Stimulated activated CD8-positive, alpha-beta memory T cell treated with anti-CD3 and anti-CD28 coated beads, Interleukin-4, amount 100 ng/mL, for 1 hour (primary cell): Measurements from ENCODE around the gene DLGAP3.
"Not testable (repeated sequence)": the region's sequence is repeated elsewhere in the genome, so short reads cannot be mapped to it uniquely, and the experiment has no call there.

Source experiments
- DNase-seq, 2 donors: peaks; one replicate each; pipeline ENCODE4 v3.0.0-alpha.2; 2020; ENCODE audit warnings: low read depth in 2 of 2, low spot score in 1 of 2

The DLGAP3 gene, protein sequence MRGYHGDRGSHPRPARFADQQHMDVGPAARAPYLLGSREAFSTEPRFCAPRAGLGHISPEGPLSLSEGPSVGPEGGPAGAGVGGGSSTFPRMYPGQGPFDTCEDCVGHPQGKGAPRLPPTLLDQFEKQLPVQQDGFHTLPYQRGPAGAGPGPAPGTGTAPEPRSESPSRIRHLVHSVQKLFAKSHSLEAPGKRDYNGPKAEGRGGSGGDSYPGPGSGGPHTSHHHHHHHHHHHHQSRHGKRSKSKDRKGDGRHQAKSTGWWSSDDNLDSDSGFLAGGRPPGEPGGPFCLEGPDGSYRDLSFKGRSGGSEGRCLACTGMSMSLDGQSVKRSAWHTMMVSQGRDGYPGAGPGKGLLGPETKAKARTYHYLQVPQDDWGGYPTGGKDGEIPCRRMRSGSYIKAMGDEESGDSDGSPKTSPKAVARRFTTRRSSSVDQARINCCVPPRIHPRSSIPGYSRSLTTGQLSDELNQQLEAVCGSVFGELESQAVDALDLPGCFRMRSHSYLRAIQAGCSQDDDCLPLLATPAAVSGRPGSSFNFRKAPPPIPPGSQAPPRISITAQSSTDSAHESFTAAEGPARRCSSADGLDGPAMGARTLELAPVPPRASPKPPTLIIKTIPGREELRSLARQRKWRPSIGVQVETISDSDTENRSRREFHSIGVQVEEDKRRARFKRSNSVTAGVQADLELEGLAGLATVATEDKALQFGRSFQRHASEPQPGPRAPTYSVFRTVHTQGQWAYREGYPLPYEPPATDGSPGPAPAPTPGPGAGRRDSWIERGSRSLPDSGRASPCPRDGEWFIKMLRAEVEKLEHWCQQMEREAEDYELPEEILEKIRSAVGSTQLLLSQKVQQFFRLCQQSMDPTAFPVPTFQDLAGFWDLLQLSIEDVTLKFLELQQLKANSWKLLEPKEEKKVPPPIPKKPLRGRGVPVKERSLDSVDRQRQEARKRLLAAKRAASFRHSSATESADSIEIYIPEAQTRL

DNA sequence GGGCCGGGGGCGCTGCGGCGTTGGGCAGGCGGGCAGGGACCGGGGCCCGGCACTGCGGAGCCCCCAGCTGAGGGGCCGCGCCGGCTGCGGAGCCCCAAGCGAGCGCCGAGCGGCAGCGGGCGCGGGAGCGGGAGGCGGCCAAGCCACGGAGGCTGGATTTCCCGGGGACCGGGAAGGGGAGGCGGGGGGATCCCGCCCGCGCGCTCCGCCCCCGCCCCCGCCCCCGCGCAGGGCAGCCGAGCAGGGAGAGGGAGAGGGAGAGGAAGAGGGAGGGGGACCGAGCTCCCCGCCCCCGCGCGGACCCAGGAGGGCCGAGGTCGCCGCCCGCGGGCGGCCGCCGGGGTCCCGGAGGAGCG is at the start of gene DLGAP3:
TSS of gene DLGAP3 (minus strand) at position 154 of the 356 bp plus-strand sequence. CDS start 24,267 bp downstream, outside the sequence.
- DNase-seq = no peak

DNA sequence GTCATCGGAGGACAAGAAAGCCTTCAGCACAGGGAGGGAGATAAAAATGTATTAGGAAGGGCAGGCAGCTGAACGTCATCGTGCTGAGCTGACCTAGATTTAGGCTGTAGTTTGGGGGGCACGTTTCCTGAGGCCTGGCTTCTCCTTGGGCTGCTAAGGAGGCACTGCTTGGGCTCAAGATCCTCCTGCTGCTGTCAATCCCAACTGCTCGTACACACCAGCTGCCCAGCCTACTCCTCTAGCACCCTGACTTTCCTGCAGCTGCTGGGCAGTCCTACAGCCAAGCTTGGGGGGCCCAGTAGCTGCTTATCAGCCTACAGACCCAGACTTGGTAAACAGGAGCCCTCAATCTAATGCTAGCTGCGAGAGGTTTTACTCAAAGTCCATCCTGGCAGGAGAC is 49.5 kb upstream of the DLGAP3 start:
- DNase-seq = no peak

DNA sequence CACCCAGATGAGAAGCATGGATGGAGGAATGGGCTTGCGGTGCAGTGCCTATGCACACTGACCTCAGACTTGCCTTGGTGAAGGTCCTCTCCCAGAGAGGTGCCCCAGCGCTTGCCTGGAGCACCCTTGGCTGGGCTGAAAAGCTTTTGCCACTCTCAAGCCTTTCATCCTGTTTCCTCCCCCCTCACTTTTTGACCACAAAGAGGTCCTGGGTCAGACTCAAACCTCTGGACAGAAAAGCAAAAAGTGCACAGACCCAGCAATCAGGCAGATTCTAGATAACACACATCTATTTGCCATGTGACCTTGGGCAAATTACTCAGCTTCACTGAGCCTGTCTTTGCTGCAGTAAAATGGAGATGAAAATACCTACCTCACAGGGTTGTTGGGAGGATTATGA is 48.4 kb upstream of the DLGAP3 start:
- no peak for DNase-seq

DNA sequence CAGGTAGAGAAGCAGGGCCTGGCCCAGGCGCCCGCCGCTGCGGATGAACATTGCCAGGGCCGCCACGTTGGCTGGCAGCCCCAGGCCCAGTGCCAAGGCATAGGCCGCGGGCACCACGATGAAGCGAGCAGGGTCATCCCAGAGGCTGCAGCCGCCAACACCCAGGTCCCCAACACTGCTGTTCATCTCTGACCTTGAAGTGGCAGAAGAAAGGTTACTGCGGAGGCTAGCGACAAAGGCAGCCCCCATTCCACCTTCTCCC is 47.7 kb upstream of the DLGAP3 start:
- DNase-seq = no peak

DNA sequence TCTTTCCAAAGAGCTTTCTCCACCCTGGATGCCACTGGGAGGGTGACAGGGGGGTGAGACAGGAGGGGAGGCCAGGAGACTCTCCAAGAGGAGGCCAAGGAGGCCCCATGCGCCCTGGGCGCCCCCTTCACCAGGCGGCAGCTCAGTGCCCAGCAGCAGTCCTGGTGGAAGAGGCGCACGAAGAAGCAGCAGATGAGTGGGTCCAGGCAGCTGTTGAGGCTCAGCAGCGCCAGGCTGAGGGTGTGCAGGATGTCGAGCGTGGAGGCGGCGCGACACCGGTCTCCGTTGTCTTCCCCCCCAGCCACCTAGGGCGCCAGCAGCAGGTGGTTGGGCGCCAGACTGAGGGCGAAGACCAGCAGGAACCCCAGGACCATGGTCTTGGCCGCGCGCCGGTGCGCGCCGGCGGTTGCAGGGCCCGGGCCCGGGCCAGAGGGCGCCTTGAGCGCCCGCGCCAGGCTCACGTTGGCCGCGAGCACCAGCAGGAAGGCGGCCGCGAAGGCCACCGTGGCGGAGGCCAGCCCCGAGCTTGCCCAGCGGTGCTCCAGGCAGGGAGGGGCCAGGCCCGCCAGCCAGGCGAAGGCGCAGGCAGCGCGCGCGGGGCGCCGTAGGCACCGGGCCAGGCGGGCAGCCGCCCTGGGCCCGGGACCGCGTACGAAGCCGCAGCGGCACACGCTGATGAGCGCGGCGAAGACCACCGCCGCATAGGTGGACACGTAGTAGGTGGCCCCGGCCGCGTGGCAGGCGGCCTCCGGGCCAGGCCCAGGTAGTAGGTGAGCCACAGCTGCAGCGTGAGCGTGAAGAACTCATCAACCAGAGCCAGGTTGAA is 47.1 kb upstream of the DLGAP3 start:
- DNase-seq = no peak

DNA sequence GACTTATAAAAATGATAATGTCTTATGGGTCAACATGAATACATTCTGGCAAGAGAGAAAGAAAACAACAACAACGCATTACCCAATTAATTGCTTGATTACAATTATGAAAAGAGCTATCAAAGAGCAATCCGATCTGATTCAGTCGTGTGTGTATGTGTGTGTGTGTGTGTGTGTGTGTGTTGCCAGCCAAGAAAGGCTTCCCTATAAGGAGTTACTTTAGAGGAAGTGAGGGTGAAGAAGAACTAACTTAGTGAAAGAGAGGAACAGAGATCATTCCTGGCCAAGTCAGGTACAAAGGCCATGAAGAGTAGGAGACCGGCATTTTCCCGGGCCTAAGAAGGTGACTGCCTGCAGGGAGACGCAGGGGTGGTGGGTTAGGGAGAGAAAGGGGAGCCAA is 46.3 kb upstream of the DLGAP3 start:
- no peak for DNase-seq

DNA sequence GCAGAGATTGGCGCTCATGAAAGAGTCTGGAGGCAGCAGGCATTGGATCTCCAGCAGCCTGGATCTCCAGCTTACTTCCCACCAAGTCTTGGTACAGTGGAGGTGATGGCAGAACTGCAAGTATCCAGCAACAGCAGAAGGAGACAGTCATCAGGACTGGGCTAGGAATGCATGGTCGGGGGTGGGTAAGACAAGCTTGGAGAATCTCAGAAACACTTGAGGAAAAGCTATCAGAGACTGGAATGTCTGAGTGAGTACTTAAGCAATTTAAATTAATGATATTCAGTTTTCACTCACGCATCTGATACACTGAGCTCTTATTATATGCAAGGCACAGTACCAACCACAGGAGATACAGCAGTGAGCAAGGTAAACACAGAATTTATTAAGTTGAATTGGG is 45.9 kb upstream of the DLGAP3 start:
- no peak for DNase-seq

DNA sequence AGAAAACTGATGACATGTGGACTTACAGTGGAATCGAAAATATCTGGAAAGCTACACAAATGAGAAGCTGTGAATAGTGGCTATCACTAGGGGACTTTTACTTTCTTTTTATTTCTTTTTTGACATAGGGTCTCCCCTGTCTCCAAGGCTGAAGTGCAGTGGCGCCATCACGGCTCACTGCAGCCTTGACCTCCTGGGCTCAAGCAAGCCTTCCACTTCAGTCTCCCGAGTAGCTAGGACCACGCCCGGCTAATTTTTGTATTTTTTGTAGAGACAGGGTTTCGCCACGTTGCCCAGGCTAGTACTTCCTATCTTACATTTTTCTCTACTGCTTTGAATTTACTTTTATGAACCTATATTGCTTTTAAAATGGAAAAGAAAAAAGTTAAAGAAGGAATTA is 45.2 kb upstream of the DLGAP3 start:
- no peak for DNase-seq

DNA sequence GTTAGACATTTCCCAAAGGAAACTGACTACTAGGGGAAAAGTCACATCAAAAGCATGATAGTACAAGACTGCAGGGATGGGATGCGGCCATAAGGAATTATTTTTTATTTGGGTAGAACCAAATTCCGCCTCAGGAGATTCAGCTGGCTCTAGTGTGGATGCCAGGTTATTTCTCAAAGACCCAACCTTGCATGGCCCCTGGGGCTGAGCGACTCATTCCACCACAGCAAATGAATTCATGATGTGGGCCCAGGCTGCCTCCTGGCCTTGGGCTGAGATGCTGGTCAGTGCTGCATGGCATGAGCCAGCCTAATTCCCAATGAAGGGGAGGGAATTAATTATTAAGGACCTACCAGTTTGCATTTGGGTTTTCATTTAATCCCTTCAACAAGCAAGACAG is 43.9 kb upstream of the DLGAP3 start:
- no peak for DNase-seq

DNA sequence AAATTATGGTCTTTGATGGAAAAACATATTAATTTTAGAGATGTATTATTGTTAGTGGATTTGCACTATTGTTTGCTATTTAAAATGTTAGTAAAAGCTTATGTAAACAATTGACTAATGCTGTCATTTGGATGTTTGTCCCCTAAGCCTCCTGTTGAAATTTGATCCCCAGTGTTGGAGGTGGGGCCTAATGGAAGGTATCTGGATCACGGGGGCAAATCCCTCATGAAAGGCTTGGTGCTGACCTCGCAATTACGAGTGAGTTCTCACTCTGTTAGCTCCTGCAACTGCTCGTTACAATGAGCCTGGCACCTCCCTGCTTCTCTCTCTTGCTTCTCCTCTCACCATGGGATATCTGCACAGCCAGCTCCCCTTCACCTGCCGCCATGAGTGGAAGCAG is 41.4 kb upstream of the DLGAP3 start:
- no peak for DNase-seq

DNA sequence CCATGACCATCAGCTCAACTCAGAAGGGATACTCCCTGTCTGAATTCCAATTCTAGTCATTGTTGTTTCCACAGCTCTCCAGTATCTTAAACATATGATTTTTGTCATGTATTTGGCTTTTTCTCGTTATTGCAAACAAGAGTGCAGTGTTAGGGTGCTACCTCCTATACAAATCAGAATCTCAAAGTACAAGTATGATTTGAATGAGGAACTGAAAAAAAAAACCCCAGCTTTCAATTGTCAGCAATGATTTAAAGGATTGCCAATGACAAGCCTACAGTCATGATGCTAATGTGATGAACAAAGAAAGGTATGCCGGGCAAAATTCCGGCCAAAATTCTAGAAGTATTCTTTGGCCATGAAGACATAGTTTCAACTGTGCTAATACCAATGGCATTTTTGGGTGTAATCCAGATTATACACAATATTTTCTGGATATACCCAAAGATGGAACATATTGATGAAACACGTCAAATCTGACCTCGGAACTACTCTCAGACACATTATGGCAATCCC is 40.8 kb upstream of the DLGAP3 start:
- DNase-seq = no peak

DNA sequence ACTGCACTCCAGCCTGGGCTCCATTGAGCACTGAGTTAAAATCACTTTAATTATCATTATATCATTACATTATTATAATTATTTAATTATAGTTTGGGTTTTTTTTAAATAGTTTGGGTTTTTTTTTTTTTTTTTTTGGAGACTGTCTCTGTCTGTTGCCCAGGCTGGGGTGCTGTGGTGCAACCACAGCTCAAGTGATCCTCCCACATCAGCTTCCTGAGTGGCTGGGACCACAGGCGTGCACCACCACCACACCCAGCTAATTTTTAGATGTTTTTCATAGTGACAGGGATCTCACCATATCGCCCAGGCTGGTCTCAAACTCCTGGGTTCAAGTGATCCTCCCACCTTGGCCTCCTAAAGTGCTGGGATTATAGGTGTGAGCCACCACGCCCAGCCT is 38.8 kb upstream of the DLGAP3 start:
- DNase-seq = not testable (repeated sequence)

DNA sequence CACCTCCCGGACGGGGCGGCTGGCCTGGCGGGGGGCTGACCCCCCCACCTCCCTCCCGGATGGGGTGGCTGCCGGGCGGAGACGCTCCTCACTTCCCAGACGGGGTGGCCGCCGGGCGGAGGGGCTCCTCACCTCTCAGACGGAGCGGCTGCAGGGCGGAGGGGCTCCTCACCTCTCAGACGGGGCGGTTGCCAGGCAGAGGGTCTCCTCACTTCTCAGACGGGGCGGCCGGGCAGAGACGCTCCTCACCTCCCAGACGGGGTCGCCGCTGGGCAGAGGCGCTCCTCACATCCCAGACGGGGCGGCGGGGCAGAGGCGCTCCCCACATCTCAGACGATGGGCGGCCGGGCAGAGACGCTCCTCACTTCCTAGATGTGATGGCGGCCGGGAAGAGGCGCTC is 38.2 kb upstream of the DLGAP3 start:
- not testable (repeated sequence) for DNase-seq

DNA sequence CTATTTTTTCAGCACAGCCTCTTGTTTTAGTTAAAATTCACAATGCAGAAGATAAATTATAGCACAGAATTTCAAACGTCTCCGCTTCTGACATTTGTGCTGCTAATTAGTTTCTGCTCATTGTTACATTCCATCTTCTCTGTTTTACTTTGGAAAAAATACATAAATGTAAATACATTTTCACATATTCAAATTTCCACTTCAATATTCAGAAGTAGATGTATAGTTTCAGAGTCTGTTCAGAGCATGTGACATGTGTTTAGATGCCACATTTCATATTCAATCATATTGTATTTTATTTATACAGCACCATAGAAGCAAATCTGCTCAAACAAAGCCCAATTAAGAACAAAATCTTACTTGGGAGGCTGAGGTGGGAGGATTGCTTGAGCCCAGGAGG is 36.1 kb upstream of the DLGAP3 start:
- DNase-seq = no peak

DNA sequence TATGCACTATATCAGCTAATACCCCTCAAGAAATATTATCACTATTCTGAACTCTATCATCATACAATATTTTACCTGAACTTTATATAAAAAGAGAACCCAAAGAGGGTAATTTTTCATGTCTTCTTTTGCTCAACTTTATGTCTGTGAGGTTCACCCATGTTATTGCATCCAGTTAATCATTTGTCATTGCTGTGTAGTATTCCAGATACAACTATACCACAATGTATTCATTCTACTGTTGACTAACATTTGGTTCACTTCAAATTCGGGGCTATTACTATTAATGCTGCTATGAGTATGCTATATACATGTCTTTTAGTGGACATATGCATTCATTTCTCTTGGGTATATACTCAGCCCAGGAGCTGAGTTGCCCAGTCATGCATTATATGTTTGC is 21.0 kb upstream of the DLGAP3 start:
- DNase-seq = no peak

DNA sequence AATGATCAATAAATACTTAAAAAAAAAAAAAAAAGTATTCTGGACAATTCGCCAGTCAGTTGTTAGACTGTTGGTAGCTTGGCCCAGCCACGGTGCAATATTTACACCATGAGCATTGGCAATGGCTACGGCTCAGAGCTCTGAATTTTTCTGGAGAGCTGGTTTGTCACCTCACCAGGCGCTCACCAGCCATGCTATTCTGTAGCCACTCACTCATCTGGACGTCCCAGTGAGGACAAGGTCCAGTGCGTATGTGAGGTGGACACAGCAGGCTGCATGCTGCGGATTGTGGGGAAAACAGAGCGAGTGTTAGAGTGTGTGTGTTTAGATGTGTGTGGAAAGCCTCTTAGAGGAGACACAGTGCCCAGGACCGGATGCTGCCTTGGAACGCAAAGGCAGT is 19.3 kb upstream of the DLGAP3 start:
- not testable (repeated sequence) for DNase-seq

DNA sequence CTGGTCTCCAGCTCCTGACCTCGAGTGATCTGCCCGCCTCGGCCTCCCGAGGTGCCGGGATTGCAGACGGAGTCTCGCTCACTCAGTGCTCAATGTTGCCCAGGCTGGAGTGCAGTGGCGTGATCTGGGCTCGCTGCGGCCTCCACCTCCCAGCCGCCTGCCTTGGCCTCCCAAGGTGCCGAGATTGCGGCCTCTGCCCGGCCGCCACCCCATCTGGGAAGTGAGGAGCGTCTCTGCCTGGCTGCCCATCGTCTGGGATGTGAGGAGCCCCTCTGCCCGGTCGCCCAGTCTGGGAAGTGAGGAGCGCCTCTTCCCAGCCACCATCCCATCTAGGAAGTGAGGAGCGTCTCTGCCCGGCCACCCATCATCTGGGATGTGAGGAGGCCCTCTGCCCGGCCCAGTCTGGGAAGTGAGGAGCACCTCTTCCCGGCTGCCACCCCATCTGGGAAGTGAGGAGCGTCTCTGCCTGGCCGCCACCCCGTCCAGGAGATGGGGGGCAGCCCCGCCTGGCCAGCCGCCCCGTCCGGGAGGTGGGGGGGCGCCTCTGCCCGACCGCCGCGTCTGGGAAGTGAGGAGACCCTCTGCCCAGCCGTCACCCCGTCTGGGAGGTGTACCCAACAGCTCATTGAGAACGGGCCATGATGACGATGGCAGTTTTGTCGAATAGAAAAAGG is 18.3 kb upstream of the DLGAP3 start:
- not testable (repeated sequence) for DNase-seq

DNA sequence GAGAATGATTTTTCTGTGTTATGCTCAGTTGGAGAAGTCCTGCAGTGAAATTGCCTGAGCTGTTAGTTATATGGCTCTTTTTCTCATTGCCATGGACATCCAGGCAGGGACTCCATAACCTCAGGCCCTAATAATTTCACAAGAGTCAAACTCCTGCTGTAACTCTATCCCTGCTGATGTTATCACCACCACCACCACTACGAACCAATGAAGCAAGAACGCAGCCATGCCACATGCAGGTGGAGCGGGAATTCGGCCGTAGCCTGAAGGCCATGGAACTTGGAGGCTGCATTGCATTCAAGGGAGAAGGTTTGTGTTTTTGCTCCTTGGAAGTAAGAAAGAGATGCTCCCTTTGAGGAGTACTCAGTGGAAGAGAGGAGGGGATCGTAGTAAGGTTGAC is 16.8 kb upstream of the DLGAP3 start:
- DNase-seq = no peak

DNA sequence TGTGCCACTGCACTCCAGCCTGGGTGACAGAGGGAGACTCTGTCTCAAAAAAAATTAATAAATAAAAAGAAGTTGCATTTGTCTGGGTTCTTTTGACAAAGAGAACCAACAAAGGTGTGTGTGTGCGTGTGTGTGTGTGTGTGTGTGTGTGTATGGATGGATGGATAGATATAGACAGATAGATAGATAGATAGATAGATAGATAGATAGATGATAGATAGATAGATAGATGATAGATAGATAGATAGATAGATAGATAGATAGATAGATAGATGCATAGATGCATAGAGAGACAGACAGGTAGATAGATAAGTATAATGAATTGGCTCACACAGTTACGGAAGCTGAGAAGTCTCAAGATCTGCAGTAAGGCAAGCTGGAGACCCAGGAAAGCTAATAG is 12.3 kb upstream of the DLGAP3 start:
- not testable (repeated sequence) for DNase-seq

DNA sequence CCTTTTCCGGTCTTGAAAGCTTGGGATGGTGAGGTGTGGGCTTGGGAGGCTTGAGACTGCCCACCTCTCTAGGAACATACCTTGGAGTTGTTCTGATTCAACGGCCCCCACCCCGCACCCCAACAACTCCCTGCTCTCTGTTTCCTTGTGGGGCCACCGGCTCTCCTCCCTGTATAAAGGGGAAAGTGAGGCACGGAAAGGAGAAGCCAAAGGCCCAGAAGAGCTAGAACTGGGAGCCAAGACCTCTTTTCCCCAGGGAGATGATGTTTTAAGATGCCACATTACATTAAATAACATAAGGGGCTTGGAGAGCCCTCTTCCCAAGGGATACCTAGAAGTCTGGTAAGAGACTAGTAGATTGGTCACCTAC is 1.2 kb upstream of the DLGAP3 start:
- no peak for DNase-seq
